Activated T-cell treated with anti-CD3 and anti-CD28 coated beads, Interleukin-2, amount 50 U/mL, for 1 hour (primary cell): ENCODE data around the gene ZNF682.
"Not testable (repeated sequence)": the region's sequence is repeated elsewhere in the genome, so short reads cannot be mapped to it uniquely, and the experiment has no call there.

Experiments
- DNase-seq: peaks from one replicate; pipeline ENCODE4 v3.0.0-alpha.2; 2020

The ZNF682 gene

GRCh38 chr19:20039203-20039723 is at the start of gene ZNF682:
Gene ZNF682 (minus strand): TSS chr19:20039505. CDS start chr19:20039345, 160 bp downstream.
- DNase-seq, result peak; percentile 92

DNA sequence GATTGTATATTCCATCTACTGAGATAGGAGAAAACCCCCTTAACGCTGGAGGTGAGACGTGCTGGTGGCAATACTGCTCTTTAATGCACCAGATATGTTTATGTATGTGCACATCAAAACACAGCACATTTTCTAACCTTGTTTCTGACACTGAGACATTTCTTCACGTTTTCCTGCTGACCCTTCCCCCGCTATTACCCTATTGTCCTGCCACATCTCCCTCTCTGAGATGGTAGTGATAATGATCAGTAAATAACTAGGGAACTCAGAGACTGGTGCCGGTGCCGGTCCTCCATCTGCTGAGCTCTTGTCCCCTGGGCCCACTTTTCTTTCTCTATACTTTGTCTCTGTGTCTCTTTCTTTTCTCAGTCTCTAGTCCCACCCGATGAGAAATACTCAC is 43.6 kb upstream of the ZNF682 start:
- not testable (repeated sequence) for DNase-seq

DNA sequence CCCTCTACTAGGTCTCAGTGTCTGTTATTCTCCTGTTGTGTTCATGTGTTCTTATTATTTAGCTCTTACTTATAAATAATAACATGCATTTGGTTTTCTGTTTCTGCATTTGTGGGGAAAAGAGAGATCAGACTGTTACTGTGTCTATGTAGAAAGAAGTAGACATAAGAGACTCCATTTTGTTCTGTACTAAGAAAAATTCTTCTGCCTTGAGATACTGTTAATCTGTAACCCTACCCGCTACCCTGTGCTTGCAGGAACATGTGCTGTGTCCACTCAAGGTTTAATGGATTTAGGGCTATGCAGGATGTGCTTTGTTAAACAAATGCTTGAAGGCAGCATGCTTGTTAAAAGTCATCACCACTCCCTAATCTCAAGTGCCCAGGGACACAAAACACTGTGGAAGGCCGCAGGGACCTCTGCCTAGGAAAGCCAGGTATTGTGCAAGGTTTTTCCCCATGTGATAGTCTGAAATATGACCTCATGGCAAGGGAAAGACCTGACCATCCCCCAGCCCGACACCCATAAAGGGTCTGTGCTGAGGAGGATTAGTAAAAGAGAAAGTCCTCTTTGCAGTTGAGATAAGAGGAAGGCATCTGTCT is 43.0 kb upstream of the ZNF682 start:
- not testable (repeated sequence) for DNase-seq

DNA sequence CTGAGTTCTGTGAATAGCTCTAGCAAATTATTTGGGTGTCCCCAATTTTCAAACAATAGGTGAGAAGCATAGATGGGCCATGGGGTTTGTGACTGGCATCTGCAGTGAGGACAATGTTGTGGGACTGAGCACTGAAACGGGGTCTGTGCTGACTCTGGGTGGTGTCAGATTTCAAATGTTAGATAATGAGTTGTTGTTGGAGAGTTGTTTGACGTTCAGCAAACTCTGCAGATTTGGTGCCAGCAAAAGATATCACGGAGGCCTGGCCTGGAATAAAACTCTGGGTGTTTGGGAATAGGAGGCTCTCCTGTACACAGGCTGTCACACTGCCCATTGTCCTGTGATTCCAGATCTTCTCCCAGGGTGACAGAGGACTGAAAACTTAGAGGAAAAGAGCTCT is 41.4 kb upstream of the ZNF682 start:
- no peak for DNase-seq

DNA sequence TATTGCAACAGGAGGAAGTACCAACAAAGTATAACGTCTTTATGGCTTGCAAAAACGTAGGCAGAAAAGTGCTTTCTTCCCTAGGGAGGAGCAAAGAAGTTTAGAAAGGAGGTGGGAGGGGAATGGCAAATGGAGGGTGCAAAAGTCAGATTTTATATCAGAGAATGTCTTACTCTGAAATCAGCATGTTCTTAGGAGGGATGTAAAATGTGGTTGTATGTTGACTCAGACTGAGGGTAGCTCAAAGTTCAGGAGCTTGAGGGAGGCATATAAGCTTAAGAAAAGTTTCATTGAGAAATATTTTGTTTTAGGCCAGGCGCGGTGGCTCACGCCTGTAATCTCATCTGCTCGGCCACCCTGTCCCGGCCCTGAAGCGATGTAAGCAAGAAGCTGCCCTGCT is 40.2 kb upstream of the ZNF682 start:
- no peak for DNase-seq

GRCh38 chr19:20078581-20079031 is 39.3 kb upstream of the ZNF682 start:
- no peak for DNase-seq

- DNase-seq, result peak; percentile 81
Observed at GRCh38 chr19:20077791-20078463, 38.6 kb upstream of the ZNF682 start, which contains the start of gene ZNF90. Gene ZNF90 (plus strand): TSS chr19:20078000. CDS start chr19:20078133, 133 bp downstream.

DNA sequence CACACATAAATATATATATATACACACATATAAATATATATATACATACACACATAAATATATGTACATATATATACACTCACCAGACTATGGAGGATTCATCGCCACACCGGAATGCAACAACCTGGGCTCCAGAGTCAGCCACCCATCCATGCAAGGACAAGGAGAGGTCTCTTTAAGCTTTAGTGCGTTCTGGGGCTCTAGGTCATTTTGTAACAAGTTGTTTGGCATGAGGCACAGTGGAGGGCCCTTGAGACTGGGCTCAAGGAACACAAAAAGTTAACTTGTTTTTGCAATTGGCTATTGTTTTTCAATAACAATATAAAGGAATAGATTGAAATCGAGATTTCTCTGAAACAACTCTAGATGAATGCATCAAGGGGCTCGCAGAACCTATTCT is 33.6 kb upstream of the ZNF682 start:
- no peak for DNase-seq

DNA sequence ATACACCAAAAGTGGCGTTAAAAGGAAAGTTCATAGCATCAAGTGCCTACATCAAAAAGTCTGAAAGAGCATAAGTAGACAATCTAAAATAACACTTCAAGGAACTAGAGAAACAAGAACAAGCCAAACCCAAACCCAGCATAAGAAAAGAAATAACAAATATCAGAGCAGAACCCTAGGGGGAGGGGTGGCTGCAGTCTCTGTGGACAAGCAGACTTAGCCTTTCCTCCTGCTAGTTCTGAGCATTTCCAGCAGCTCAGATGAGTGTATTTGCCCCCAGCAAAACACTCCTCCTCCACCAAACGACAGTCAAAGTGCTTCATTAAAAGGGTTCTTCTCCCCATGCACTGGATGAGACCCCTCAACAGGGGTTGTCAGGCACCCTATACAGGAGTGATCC is 31.4 kb upstream of the ZNF682 start:
- DNase-seq, result no peak

DNA sequence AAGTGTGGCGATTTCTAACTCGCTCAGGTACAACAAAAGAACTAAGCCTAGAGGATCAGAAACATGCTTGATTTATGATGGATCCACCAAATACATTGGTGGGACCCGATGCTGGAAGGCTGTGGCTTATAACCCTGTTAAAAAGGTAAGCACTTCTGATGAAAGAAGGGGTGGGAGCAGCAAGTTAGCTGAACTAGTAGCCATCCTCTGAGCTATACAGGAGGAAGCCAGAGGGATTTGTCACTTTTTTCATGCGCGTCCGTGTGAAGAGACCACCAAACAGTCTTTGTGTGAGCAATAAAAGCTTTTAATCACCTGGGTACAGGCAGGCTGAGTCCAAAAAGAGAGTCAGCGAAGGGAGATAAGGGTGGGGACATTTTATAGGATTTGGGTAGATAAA is 29.3 kb upstream of the ZNF682 start:
- not testable (repeated sequence) for DNase-seq

DNA sequence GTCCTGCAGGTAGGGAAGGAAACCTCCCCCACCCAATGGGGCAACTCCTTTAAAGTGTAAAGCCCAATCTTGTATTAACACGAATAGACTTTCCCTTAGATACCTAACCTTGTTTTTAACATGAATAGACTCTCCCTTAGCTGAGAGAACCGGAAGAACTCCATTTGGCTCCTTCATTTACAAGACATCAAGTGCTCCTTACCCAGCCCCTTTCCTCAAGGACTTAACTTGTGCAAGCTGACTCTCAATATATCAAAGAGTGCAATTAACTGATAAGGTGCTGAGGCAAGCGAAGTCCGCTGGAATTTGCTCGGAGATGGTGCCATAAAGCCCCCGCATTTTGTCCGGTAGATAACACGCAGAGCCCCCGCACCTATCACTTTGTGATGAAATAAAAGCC is 28.6 kb upstream of the ZNF682 start:
- no peak for DNase-seq

DNA sequence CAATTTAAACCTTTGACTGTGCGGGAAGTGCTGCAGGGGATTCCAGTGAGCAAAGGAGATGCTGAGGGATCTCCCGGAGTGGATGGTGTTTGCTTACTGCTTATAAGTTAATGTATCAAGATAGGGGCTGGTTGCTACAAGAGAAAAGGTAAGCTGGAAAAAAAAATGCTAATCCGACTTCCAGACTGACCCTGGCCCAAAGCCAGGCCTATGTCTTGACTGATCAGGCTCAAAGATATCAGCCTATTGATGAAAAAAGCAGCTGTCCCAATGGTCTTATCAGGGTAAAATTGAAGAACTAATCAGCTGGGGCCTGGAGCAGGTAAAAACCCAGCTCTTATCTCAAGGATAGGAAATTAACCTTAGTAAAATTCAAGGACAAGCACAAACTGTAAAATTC is 27.6 kb upstream of the ZNF682 start:
- no peak for DNase-seq

- no peak for DNase-seq
Observed at GRCh38 chr19:20060282-20060681, 21.0 kb upstream of the ZNF682 start.

GRCh38 chr19:20058738-20059137 is 19.4 kb upstream of the ZNF682 start:
- DNase-seq, result not testable (repeated sequence)

- DNase-seq, result peak; percentile 68
Observed at GRCh38 chr19:20051841-20052768, 12.8 kb upstream of the ZNF682 start.

DNA sequence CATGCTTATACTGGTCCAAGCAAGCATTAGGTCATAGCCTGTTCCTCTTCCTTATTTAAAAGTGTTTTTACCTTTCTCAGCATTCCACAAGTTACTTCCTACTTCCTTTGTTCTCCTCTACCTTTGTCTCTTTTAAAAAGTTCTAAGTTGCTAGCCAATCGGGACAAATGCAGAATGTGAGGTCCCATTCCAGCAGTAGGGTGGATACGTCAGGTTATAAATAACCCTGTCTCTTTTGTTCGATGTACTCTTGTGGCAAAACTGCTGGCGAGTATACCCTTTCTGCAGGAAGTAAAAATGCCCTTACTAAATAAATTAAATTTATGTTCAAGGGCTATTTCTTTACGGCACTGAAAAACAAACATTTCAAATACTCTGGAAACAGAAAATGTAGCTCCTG is 6.4 kb upstream of the ZNF682 start:
- DNase-seq, result not testable (repeated sequence)

DNA sequence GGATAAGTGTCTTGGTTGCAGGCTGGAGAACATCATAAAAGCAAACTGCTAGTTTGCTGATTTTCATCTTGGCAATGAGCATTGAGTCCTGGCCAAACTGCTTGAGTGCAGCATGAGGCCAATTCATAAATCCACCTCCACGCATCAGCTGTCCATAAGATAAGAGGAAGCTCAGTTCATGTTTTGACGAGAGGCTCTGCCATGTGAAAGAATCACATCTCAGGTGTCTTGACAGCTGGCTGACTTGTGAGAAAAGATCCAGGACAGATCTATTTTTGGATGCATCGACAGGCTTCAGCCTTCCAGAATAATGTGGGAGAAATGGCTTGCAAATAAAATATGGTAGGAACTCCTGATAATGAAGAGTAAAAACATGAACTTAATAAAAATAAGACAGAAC is 5.4 kb upstream of the ZNF682 start:
- DNase-seq, result no peak

- no peak for DNase-seq
Observed at GRCh38 chr19:20038358-20039202, 725 bp downstream of the ZNF682 start.

DNA sequence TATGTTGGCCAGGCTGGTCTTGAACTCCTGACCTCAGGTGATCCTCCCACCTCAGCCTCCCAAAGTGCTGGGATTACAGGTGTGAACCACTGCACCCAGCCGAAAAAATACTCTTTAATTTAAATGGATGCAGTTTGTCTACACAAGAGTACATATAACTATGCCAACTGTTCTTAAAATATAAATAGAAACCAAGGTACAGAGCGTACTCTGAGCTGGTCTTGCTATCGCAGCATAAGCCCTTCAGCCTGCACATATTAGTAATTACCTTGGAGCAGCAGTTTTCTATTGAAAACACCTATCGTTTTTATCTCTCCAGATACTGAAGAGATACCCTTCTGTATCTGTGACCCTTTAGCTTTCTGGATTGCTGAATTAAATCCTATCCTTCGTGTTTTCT is 3.4 kb downstream of the ZNF682 start:
- DNase-seq, result no peak

DNA sequence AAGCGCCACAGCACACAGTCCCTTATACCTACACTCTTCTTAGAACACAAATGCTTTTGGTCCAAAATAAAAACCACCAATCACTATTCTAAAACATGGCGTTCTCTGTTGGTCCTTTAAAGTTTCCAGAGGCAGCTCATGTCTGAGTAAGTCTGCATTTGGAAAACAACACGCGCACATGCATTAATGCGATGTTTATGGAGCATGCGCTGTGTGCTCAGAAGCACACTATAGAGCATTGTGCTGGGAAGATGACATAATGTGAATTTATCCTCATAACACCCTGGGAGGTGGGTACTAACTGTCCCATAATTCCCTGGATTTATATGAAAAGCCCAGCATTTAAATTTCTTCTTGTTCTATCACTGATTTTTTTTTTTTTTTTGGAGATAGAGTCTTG is 10.7 kb downstream of the ZNF682 start:
- no peak for DNase-seq

GRCh38 chr19:20005741-20006140 is 33.6 kb downstream of the ZNF682 start:
- no peak for DNase-seq

- peak; percentile 53 for DNase-seq
Observed at GRCh38 chr19:19997656-19998268, 41.5 kb downstream of the ZNF682 start.
